Measurements from ENCODE around the gene SERINC3. TPM values are rescaled to one million over a fixed set of nuclear protein-coding genes. Genes with fewer than 3 reads are reported as not detected.

Gene SERINC3
- polyA plus RNA-seq, 1 of the 3 experiments (the other 2 are of a cell fraction): 105 TPM

DNA sequence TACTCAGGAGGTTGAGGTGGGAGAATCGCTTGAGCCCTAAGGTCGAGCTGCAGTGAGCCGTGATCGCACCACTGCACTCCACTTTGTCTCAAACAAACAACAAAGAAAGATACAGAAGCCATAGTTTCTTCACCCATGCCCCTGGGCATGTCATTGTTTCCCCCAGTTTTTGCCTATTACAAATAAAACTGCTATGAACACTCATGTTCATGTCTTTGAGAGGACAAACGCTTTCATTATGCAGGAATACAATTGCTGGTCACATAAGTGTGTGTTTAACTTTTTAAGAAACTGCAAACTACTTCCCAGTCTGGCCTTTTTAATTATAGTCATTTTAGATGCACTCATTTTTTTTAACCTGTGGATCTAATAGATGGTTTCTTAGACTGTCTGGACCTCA, 58.4 kb downstream of the SERINC3 start:
- no peak overlapping the region for H3K4me2 ChIP-seq
- H3K4me1 ChIP-seq (ENCODE audit: control insufficient read depth in 1 of 2, insufficient read depth in 2 of 2, low read depth in 1 of 2, low read length in 1 of 2): no peaks in the 10 kb centered on the region
- H3K79me2 ChIP-seq (ENCODE audit: insufficient read depth): no peaks in the 10 kb centered on the region
- no peaks in the 10 kb centered on the region for H3K27me3 ChIP-seq (ENCODE audit: insufficient read depth)
- no peaks in the 10 kb centered on the region for H4K20me1 ChIP-seq (ENCODE audit: insufficient read depth)
- no peaks in the 10 kb centered on the region for H3K9me2 ChIP-seq
- no peak overlapping the region for H3K4me3 ChIP-seq (ENCODE audit: low read depth in 2 of 2, low read length in 1 of 2)
- POLR2A ChIA-PET: no interaction called here
- H3K9ac ChIP-seq: no peak overlapping the region
- DNase-seq: no peak
- no peak for TF ChIP-seq MXI1 (IDR thresholded peaks at IDR 0.05; ENCODE audit: low read depth, low read length)
- TF ChIP-seq TAF1 (IDR thresholded peaks at IDR 0.05; ENCODE audit: borderline replicate concordance, low read depth, low read length): no peak
- no peak for TF ChIP-seq FOXM1 (IDR thresholded peaks at IDR 0.05; ENCODE audit: low read depth)
- no peak for TF ChIP-seq PBX3 (IDR thresholded peaks at IDR 0.05)
- TF ChIP-seq, protein P1, sequence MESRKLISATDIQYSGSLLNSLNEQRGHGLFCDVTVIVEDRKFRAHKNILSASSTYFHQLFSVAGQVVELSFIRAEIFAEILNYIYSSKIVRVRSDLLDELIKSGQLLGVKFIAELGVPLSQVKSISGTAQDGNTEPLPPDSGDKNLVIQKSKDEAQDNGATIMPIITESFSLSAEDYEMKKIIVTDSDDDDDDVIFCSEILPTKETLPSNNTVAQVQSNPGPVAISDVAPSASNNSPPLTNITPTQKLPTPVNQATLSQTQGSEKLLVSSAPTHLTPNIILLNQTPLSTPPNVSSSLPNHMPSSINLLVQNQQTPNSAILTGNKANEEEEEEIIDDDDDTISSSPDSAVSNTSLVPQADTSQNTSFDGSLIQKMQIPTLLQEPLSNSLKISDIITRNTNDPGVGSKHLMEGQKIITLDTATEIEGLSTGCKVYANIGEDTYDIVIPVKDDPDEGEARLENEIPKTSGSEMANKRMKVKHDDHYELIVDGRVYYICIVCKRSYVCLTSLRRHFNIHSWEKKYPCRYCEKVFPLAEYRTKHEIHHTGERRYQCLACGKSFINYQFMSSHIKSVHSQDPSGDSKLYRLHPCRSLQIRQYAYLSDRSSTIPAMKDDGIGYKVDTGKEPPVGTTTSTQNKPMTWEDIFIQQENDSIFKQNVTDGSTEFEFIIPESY (IDR thresholded peaks at IDR 0.05; ENCODE audit: borderline replicate concordance, low read depth): no peak
- H3K36me3 ChIP-seq (replicated peaks in 1 of 2; ENCODE audit: control insufficient read depth in 1 of 2, insufficient read depth in 2 of 2, low read length in 1 of 2): no peaks in the 10 kb centered on the region
- no peak overlapping the region for H2AFZ ChIP-seq (ENCODE audit: low read depth)
- H3K27ac ChIP-seq (ENCODE audit: low read depth in 2 of 2, low read length in 1 of 2): no peak overlapping the region
- WGBS (ENCODE audit: low lambda C conversion rate): 67% methylated on average over 5 of the region's 5 CpGs
- CTCF ChIA-PET: interaction anchor here (0.7 to 6.2 kb wide), 3 partner anchors 75 to 354 kb away, joined by 3 to 57 read pairs (median 8); no protein-coding TSS in a partner anchor
- no peaks in the 10 kb centered on the region for H3K9me3 ChIP-seq
- no peaks in the 10 kb centered on the region for H3F3A ChIP-seq (replicated peaks; ENCODE audit: insufficient read depth)

DNA sequence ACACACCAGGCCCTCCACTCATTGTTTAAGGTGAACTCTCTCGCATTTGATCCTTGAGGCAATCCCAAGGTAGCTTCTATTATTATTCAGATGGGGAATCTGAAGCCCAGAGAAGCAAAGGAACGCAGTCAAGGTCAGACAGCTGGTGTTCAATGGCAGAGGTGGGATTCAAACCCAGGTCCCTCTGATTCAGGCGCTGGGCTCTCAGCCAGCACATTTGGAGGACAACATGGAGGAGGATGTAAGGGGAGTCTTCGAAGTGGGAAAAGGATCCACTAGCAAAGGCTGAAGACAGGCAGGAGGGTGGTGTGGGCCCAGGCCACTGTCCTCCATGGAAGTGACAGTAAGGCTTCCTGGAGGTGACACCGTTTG, 60.1 kb downstream of the SERINC3 start:
- 61% methylated on average over 5 of the region's 5 CpGs for WGBS (ENCODE audit: low lambda C conversion rate)
- H3K27ac ChIP-seq (ENCODE audit: low read depth in 2 of 2, low read length in 1 of 2): no peak overlapping the region
- H3K9me2 ChIP-seq: no peaks in the 10 kb centered on the region
- CTCF ChIA-PET: interaction anchor here (0.7 to 6.2 kb wide), 13 partner anchors 10 to 245 kb away, joined by 3 to 57 read pairs (median 4); no protein-coding TSS in a partner anchor
- H3K27me3 ChIP-seq (ENCODE audit: insufficient read depth): no peaks in the 10 kb centered on the region
- no peak for DNase-seq
- H2AFZ ChIP-seq (ENCODE audit: low read depth): no peak overlapping the region
- POLR2A ChIA-PET: no interaction called here
- no peaks in the 10 kb centered on the region for H3K9me3 ChIP-seq
- no peaks in the 10 kb centered on the region for H3F3A ChIP-seq (replicated peaks; ENCODE audit: insufficient read depth)
- no peaks in the 10 kb centered on the region for H4K20me1 ChIP-seq (ENCODE audit: insufficient read depth)
- no peak overlapping the region for H3K9ac ChIP-seq
- peaks cover 0 to 4% of the 10 kb centered on the region in 2 experiments; a peak in 1 of 4 replicates for H3K4me1 ChIP-seq (ENCODE audit: control insufficient read depth in 1 of 2, insufficient read depth in 2 of 2, low read depth in 1 of 2, low read length in 1 of 2)
- no peaks in the 10 kb centered on the region for H3K79me2 ChIP-seq (ENCODE audit: insufficient read depth)
- H3K36me3 ChIP-seq (replicated peaks in 1 of 2; ENCODE audit: control insufficient read depth in 1 of 2, insufficient read depth in 2 of 2, low read length in 1 of 2): no peaks in the 10 kb centered on the region
- no peak overlapping the region for H3K4me3 ChIP-seq (ENCODE audit: low read depth in 2 of 2, low read length in 1 of 2)
- TF ChIP-seq CHD2 (IDR thresholded peaks at IDR 0.05; ENCODE audit: low read length, partially characterized antibody): no peak
- TF ChIP-seq GABPA (IDR thresholded peaks at IDR 0.05; ENCODE audit: low read depth): no peak
- no peak for TF ChIP-seq TCF12 (IDR thresholded peaks at IDR 0.05)
- TF ChIP-seq POLR2AphosphoS5 (IDR thresholded peaks at IDR 0.05; ENCODE audit: low read depth, low read length): no peak
- H3K4me2 ChIP-seq: no peak overlapping the region

Measured in SK-N-SH (cell line).